Aorta (tissue), 5 donors: ENCODE data around the gene SEMA5B. TPM values are rescaled to one million over a fixed set of nuclear protein-coding genes. Genes with fewer than 3 reads are reported as not detected.

Source experiments
- ATAC-seq: fragments of 200-7000 bp; cut with Tn5 transposase; one replicate; pipeline ENCODE4 v1.9.1; 2022; ENCODE audit warnings: moderate library complexity; ENCODE audit not compliant: low FRiP score
- DNase-seq, 2 donors: peaks; one replicate each; pipeline ENCODE4 v3.0.0-alpha.2; 2020
- H3K27ac ChIP-seq, 2 donors: one replicate each; pipeline ENCODE4 v1.5.1; 2013; ENCODE audit warnings: low read length in 2 of 2, mild to moderate bottlenecking in 2 of 2, moderate library complexity in 2 of 2, control low read depth in 1 of 2, inconsistent platforms in 1 of 2, low read depth in 1 of 2
- H3K27me3 ChIP-seq, 2 donors: one replicate each; pipeline ENCODE4 v1.6.1; 2013; ENCODE audit warnings: control low read depth in 1 of 2, low read length in 1 of 2, mild to moderate bottlenecking in 1 of 2, moderate library complexity in 1 of 2; ENCODE audit not compliant: insufficient read depth in 2 of 2, control insufficient read depth in 1 of 2
- H3K36me3 ChIP-seq, 2 donors: one replicate each; pipeline ENCODE4 v1.6.1; 2013; ENCODE audit warnings: control low read depth in 1 of 2, low read length in 1 of 2, mild to moderate bottlenecking in 1 of 2; ENCODE audit not compliant: insufficient read depth in 2 of 2, control insufficient read depth in 1 of 2
- H3K4me1 ChIP-seq, 2 donors: one replicate each; pipeline ENCODE4 v1.6.1; 2013; ENCODE audit warnings: low read length in 2 of 2, control low read depth in 1 of 2, mild to moderate bottlenecking in 1 of 2, moderate library complexity in 1 of 2; ENCODE audit not compliant: insufficient read depth in 2 of 2, control insufficient read depth in 1 of 2
- H3K4me3 ChIP-seq, 2 donors: one replicate each; pipeline ENCODE4 v1.5.1; 2013; ENCODE audit warnings: low read length in 2 of 2, control low read depth in 1 of 2, mild to moderate bottlenecking in 1 of 2
- H3K9me3 ChIP-seq: one replicate; pipeline ENCODE4 v1.6.1; 2013; ENCODE audit warnings: mild to moderate bottlenecking, low read length; ENCODE audit not compliant: control insufficient read depth
- WGBS, 2 donors: extraction: QIAGEN DNeasy Blood & Tissue Kit; methylation state at CpG; one replicate each; pipeline ENCODE4 v1.1.7; 2013; 5-methylcytosine and 5-hydroxymethylcytosine counted together
- intact Hi-C, 2 donors: fragments of 100-400 bp; cut with DNase I; formaldehyde crosslinking; loops; one replicate each; pipeline versions ENCODE4 v1.14.2 to v1.15.0; 2022
- polyA plus RNA-seq, 2 donors: library from polyadenylated mRNA; stranded (reverse); fragments of 200-250 nt; gene quantifications; one replicate each; pipeline ENCODE4 v1.2.3, GENCODE V29; 2013
- total RNA-seq, 2 donors: library from RNA; stranded (reverse); fragmentation: NEBNext Ultra II Directional; extraction: Animal tissue kit (Norgen Biotek cat#: 25700); gene quantifications; one replicate each; pipeline ENCODE4 v1.2.1, GENCODE V29; 2021
- donor health status: healthy with polysubstance abuse.
- donor health status: Bipolar disorder and iron deficiency.
- donor health status: DM: no; HTN: no; CAD: no.
- donor health status: DM: no; HTN: no; CAD: no.
- donor health status: DM: yes; HTN: yes; CAD: no.

Gene SEMA5B
- total and polyA plus RNA-seq, 4 donors = under 0.01 to 4.9 (median 0.92) TPM

DNA sequence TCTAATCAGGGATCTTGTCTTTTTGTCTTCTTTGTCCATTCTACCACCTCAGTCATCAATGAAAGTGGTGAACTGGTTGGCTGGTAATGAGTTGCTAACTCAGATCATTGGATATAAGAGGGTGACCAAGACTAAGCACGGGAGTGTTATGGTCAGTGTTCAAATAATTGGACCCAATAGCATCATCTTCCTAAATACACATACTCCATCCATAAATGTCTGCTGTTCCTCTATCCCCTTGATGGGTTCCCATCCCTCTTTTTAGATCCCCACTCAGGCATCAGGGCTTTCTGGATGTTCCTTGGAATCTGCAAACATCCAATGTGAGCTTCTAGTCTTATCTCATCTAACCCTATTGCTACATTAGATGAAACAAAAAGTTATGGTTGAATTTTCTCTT lies 3.5 kb downstream of the SEMA5B start:
- intact Hi-C loops = no loop called here
- Histone ChIP-seq H3K9me3 (no peaks in the 10 kb centered on the region), H3K36me3 (no peaks in the 10 kb centered on the region), H3K4me3 (no peak overlapping the region), H3K27ac (no peak overlapping the region), H3K4me1 (no peaks in the 10 kb centered on the region), H3K27me3 (peaks cover 0 to 2% of the 10 kb centered on the region in 2 donors)
- ATAC-seq (no peak), DNase-seq (no peak)
- 93 to 95% methylated on average over 1 of the region's 1 CpG for WGBS, 2 donors

DNA sequence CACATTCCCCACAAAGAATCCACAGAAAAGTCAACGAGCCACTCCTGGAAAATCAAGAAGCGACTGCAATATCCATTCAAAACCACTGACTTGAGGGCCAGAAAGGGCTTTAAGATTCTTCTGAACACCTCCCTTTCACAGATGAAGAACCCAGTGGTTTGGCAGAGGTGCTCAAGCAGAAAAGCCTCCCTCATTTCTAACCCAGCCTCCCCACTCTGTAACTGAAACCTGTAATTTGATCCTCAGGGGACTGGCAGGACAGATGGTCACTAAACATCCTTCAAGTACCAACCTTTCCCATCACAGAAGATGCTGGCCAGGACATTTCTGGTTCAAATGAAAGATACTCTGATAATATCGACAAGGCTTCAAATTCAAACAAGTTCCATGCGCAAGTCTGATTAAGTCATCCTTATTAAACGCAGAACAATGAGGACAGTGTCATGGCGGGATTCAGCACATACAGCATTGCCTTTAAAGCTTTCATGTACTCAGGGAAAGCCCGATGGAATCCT lies 5.5 kb downstream of the SEMA5B start:
- no peaks in the 10 kb centered on the region for H3K9me3 ChIP-seq
- H3K27me3 ChIP-seq = peaks cover 0 to 2% of the 10 kb centered on the region in 2 donors
- H3K27ac ChIP-seq = no peak overlapping the region
- DNase-seq = no peak
- ATAC-seq = no peak
- no peaks in the 10 kb centered on the region for H3K36me3 ChIP-seq
- no peak overlapping the region for H3K4me3 ChIP-seq
- intact Hi-C loops = no loop called here
- no peaks in the 10 kb centered on the region for H3K4me1 ChIP-seq
- WGBS, 2 donors = 78 to 82% methylated on average over 7 of the region's 7 CpGs

DNA sequence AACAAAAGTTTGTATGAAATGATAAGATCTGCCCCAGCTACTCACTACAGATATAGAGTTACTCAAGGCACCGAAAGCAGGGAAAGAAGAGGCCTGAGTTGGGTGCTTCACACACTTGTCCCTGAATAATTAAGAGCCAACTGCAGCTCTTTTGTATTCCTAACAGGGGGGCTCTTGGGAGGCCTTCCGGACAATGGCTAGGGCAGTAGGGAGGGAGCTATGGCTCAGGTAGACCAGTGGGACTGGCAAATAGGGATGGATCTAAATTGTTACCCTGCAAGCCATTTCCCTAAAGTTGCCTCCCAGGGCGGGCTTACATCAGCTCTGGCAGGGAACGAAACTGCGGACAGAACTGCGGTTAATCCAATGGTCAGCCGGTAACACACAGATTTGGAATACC lies 6.2 kb downstream of the SEMA5B start:
- Histone ChIP-seq H3K4me1 (no peaks in the 10 kb centered on the region), H3K4me3 (no peak overlapping the region), H3K27me3 (peaks cover 0 to 2% of the 10 kb centered on the region in 2 donors), H3K9me3 (no peaks in the 10 kb centered on the region), H3K27ac (no peak overlapping the region), H3K36me3 (no peaks in the 10 kb centered on the region)
- ATAC-seq (no peak), DNase-seq (no peak)
- 89 to 90% methylated on average over 7 of the region's 7 CpGs for WGBS, 2 donors
- intact Hi-C loops = no loop called here

DNA sequence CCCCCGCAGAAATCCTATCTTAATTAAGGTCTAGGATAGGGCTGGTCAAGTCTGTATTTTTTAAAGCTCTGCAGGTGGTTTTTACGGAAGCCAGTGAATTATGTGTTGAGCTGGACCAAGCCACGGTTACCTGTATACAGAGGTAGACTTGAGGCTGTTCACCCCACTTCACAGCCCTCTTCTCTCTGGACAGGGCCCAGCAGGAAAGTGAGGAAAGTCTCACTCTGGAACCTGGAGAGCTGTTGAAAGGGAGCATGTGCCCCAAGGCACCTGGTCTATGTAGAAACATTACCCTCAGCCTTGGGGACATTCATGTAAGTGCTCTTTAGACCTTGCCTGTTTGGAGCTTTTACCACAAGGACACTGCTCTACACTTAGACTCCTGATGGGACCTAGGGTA lies 6.9 kb downstream of the SEMA5B start:
- Histone ChIP-seq H3K4me1 (no peaks in the 10 kb centered on the region), H3K36me3 (no peaks in the 10 kb centered on the region), H3K27me3 (peaks cover 0 to 2% of the 10 kb centered on the region in 2 donors), H3K4me3 (no peak overlapping the region), H3K9me3 (no peaks in the 10 kb centered on the region), H3K27ac (no peak overlapping the region)
- DNase-seq = no peak
- intact Hi-C loops = no loop called here
- WGBS, 2 donors = 81 to 93% methylated on average over 3 of the region's 3 CpGs
- no peak for ATAC-seq

DNA sequence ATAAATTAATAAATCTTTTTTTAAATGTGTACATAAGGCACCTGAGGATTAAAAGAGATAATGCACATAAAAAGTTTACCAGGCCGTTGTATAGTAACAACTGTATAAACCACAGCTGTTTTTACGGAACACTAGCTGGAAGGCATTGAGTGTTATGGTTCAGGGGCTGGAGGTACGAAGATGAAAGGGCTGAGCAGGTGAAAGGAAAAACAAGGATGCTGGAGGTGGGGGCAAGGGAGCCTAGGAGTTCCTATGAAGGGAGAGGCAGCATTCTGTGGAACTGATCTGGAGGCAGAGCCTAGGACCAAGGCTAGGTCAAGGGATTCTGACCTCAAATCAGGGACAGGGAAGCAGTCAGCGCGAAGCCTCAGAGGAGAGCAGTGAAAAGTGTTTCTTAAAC lies 8.0 kb downstream of the SEMA5B start:
- Histone ChIP-seq H3K27me3 (peaks cover 0 to 2% of the 10 kb centered on the region in 2 donors), H3K4me3 (no peak overlapping the region), H3K36me3 (no peaks in the 10 kb centered on the region), H3K27ac (no peak overlapping the region), H3K9me3 (no peaks in the 10 kb centered on the region), H3K4me1 (no peaks in the 10 kb centered on the region)
- 96% methylated on average over 5 of the region's 5 CpGs for WGBS, 2 donors
- DNase-seq = no peak
- ATAC-seq = no peak
- intact Hi-C loops = no loop called here

DNA sequence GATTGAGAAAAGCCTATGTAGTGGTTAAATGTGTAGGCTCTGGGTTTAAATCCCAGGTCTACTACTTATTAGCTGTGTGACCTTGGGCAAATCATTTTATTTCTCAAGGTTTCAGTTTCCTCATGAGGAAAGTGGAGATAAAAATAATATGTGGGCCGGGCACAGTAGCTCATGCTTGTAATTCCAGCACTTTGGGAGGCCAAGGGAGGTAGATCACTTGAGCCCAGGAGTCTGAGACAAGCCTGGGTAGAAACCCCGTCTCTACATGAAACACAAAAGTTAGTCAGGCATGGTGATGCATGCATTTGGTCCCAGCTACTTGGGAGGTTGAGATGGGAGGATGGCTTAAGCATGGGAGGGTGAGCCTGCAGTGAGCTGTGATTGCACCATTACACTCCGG lies 8.4 kb downstream of the SEMA5B start:
- intact Hi-C loops = no loop called here
- ATAC-seq = no peak
- Histone ChIP-seq H3K27me3 (peaks cover 0 to 2% of the 10 kb centered on the region in 2 donors), H3K4me3 (no peak overlapping the region), H3K4me1 (no peaks in the 10 kb centered on the region), H3K27ac (no peak overlapping the region), H3K36me3 (no peaks in the 10 kb centered on the region), H3K9me3 (no peaks in the 10 kb centered on the region)
- no peak for DNase-seq
- whole genome bisulfite sequencing, 2 donors = 73 to 75% methylated on average over 3 of the region's 3 CpGs

DNA sequence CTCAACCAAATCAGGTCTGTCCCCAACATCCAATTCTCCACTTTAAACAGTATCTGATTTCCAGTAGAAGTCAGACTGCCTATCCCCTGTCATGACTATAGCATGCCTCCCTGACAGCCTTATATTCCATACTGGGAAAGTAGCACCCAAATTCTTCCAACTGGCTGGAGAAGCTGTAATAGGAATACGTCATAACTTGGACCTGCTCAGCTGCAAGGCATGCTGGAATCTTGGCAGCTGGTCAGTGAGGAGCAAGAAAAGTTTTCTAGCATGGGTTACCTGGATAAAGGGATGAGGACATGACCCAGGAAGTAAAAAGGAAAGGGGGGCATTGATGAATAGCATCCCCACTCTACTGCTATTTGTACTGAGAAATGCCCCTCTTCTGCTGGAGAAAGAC lies 8.9 kb downstream of the SEMA5B start:
- no peak for DNase-seq
- H3K4me1 ChIP-seq = no peaks in the 10 kb centered on the region
- ATAC-seq = no peak
- no peak overlapping the region for H3K4me3 ChIP-seq
- no peaks in the 10 kb centered on the region for H3K9me3 ChIP-seq
- WGBS, 2 donors = 9 to 12% methylated on average over 1 of the region's 1 CpG
- peaks cover 0 to 2% of the 10 kb centered on the region in 2 donors for H3K27me3 ChIP-seq
- intact Hi-C loops = no loop called here
- H3K36me3 ChIP-seq = no peaks in the 10 kb centered on the region
- H3K27ac ChIP-seq = no peak overlapping the region

DNA sequence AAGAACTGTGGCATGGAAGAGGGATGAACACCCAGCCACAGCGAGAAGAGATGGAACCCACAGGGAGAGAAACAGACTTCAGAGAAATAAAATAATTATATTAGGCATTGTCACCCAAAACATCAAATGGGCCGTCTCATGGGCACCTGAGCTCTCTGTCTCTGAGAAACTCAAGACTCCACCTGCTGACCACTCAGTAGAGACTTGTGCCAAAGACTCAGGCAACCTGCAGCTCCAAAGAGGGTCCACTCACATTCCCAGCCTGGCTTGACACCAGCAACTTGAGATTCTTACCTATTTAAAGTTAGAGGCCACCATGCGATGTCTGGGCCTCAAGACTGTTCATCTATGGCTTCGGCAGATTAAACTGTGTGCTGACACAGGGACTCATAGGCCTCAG lies 12.0 kb downstream of the SEMA5B start:
- Histone ChIP-seq H3K9me3 (no peaks in the 10 kb centered on the region), H3K4me3 (no peak overlapping the region), H3K27me3 (peaks cover 0 to 2% of the 10 kb centered on the region in 2 donors), H3K4me1 (no peaks in the 10 kb centered on the region), H3K27ac (no peak overlapping the region), H3K36me3 (no peaks in the 10 kb centered on the region)
- ATAC-seq (no peak), DNase-seq (no peak)
- WGBS, 2 donors = 84 to 95% methylated on average over 4 of the region's 4 CpGs
- intact Hi-C loops = no loop called here

DNA sequence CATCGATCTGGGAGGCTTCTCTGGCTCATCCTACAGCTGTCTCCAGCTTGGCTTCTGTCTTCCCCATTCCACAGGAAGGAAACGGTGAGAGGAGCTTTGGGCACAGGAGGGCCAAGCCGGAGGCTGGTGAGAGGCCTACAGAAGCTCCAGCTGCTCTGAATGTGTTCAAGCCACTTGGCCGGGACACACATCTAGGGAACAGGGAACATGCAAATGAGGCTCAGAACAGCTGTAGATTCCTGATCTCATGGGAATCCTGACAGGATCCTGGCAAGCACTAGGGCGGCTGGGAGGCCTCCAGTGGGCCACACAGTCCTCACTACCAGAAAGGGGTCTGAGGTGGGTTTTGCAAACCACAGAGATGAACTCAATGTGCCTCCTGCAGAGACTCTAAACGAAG lies 13.7 kb downstream of the SEMA5B start:
- H3K36me3 ChIP-seq = no peaks in the 10 kb centered on the region
- H3K27ac ChIP-seq = no peak overlapping the region
- no peaks in the 10 kb centered on the region for H3K9me3 ChIP-seq
- ATAC-seq (no peak), DNase-seq (no peak)
- WGBS, 2 donors = 55 to 67% methylated on average over 6 of the region's 6 CpGs
- H3K4me1 ChIP-seq = no peaks in the 10 kb centered on the region
- intact Hi-C loops = no loop called here
- no peak overlapping the region for H3K4me3 ChIP-seq
- no peaks in the 10 kb centered on the region for H3K27me3 ChIP-seq
